Transverse colon (tissue), 4 donors: Measurements from ENCODE around the gene LYRM9.

Source experiments
- POLR2A ChIP-seq: fragments of 450-650 bp; IDR thresholded peaks from one replicate; pipeline ENCODE4 v1.6.1; 2016; ENCODE audit warnings: antibody characterized with exemption, mild to moderate bottlenecking, moderate library complexity
- POLR2AphosphoS5 ChIP-seq, 3 donors: sonication (generic); formaldehyde crosslinking; IDR thresholded peaks; one replicate each; pipeline ENCODE4 v1.6.1; 2016; ENCODE audit warnings: antibody characterized with exemption in 3 of 3
- TF ChIP-seq, protein P1 (sequence below), 5 experiments: fragments of 200-600 bp in 3 of 5; fragments of 450-650 bp in 2 of 5; sonication (generic) in 3 of 5; IDR thresholded peaks; 1 replicate in 2 of 5; 2 replicates in 3 of 5; pipeline ENCODE4 v1.5.1; 2016 to 2017; ENCODE audit warnings: antibody characterized with exemption in 5 of 5, inconsistent platforms in 3 of 5, mild to moderate bottlenecking in 2 of 5, moderate library complexity in 1 of 5

- TF ChIP-seq, protein P1, sequence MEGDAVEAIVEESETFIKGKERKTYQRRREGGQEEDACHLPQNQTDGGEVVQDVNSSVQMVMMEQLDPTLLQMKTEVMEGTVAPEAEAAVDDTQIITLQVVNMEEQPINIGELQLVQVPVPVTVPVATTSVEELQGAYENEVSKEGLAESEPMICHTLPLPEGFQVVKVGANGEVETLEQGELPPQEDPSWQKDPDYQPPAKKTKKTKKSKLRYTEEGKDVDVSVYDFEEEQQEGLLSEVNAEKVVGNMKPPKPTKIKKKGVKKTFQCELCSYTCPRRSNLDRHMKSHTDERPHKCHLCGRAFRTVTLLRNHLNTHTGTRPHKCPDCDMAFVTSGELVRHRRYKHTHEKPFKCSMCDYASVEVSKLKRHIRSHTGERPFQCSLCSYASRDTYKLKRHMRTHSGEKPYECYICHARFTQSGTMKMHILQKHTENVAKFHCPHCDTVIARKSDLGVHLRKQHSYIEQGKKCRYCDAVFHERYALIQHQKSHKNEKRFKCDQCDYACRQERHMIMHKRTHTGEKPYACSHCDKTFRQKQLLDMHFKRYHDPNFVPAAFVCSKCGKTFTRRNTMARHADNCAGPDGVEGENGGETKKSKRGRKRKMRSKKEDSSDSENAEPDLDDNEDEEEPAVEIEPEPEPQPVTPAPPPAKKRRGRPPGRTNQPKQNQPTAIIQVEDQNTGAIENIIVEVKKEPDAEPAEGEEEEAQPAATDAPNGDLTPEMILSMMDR (IDR thresholded peaks at IDR 0.05), result no peak
- no peak for TF ChIP-seq POLR2AphosphoS5 (IDR thresholded peaks at IDR 0.05)
- TF ChIP-seq POLR2A, result no peak
Observed at GRCh38 chr17:27888067-27888466, 5.1 kb downstream of the LYRM9 start.
